GM23338 (cell line): ENCODE measurements around the gene GLB1L3. TPM values are rescaled to one million over a fixed set of nuclear protein-coding genes. Genes with fewer than 3 reads are reported as not detected.

Experiments
- ATAC-seq: fragments of 200-7000 bp; cut with Tn5 transposase; 3 replicates; pipeline ENCODE4 v1.9.1; 2020
- DNase-seq: peaks from one replicate; pipeline ENCODE4 v3.0.0-alpha.2; 2015; ENCODE audit warnings: low spot score
- H2AFZ ChIP-seq: fragments of 200-600 bp; sonication (generic); 2 replicates; pipeline ENCODE4 v1.8.0; 2016; ENCODE audit warnings: antibody characterized with exemption, mild to moderate bottlenecking, moderate library complexity
- H3F3A ChIP-seq: fragments of 200-600 bp; sonication (generic); replicated peaks from 2 replicates; pipeline ENCODE4 v1.8.0; 2017; ENCODE audit warnings: antibody characterized with exemption, mixed run types, low read depth
- H3K27ac ChIP-seq: fragments of 200-600 bp; sonication (generic); 2 replicates; pipeline ENCODE4 v1.6.1; 2016; ENCODE audit warnings: low read depth
- H3K27me3 ChIP-seq: fragments of 200-600 bp; sonication (generic); 2 replicates; pipeline ENCODE4 v1.8.0; 2016; ENCODE audit warnings: mild to moderate bottlenecking, mixed run types, moderate library complexity; ENCODE audit not compliant: insufficient read depth
- H3K36me3 ChIP-seq: fragments of 200-600 bp; sonication (generic); 2 replicates; pipeline ENCODE4 v1.8.0; 2016; ENCODE audit warnings: mild to moderate bottlenecking; ENCODE audit not compliant: insufficient read depth
- H3K4me1 ChIP-seq: fragments of 200-600 bp; sonication (generic); 2 replicates; pipeline ENCODE4 v1.8.0; 2016; ENCODE audit warnings: mild to moderate bottlenecking, moderate library complexity; ENCODE audit not compliant: insufficient read depth
- H3K4me2 ChIP-seq: fragments of 200-600 bp; sonication (generic); 2 replicates; pipeline ENCODE4 v1.7.1; 2017; ENCODE audit warnings: mixed run types
- H3K4me3 ChIP-seq: fragments of 200-600 bp; sonication (generic); 2 replicates; pipeline ENCODE4 v1.6.1; 2016; ENCODE audit warnings: mixed run types
- H3K79me2 ChIP-seq: fragments of 200-600 bp; sonication (generic); replicated peaks from 2 replicates; pipeline ENCODE4 v1.8.0; 2017; ENCODE audit warnings: mild to moderate bottlenecking; ENCODE audit not compliant: insufficient read depth
- H3K9me2 ChIP-seq: fragments of 200-600 bp; sonication (generic); 2 replicates; pipeline ENCODE4 v1.8.0; 2017; ENCODE audit not compliant: insufficient read depth
- H4K20me1 ChIP-seq: fragments of 200-600 bp; sonication (generic); replicated peaks from 2 replicates; pipeline ENCODE4 v1.8.0; 2017; ENCODE audit warnings: mild to moderate bottlenecking; ENCODE audit not compliant: insufficient read depth
- H3K27ac Mint-ChIP-seq: 2 replicates; pipeline ENCODE4 v1.8.0; 2020; ENCODE audit warnings: inconsistent platforms, mild to moderate bottlenecking, moderate library complexity, mixed read lengths
- H3K27me3 Mint-ChIP-seq: 3 replicates; pipeline ENCODE4 v1.8.0; 2022; ENCODE audit warnings: low read depth, mild to moderate bottlenecking, moderate library complexity, mixed read lengths, inconsistent platforms; ENCODE audit not compliant: insufficient read depth, poor library complexity
- H3K36me3 Mint-ChIP-seq: 3 replicates; pipeline ENCODE4 v1.8.0; 2021; ENCODE audit warnings: low read depth, mild to moderate bottlenecking, inconsistent platforms, moderate library complexity, mixed read lengths
- H3K4me1 Mint-ChIP-seq: 3 replicates; pipeline ENCODE4 v1.8.0; 2020; ENCODE audit warnings: mild to moderate bottlenecking, inconsistent platforms, mixed read lengths
- H3K4me3 Mint-ChIP-seq: 3 replicates; pipeline ENCODE4 v1.8.0; 2021; ENCODE audit warnings: moderate library complexity, mild to moderate bottlenecking, inconsistent platforms, mixed read lengths
- H3K9me3 Mint-ChIP-seq: 3 replicates; pipeline ENCODE4 v1.8.0; 2020; ENCODE audit warnings: moderate library complexity, mild to moderate bottlenecking, inconsistent platforms, mixed read lengths
- CREB1 ChIP-seq: fragments of 250-450 bp; sonication (Bioruptor Pico); IDR thresholded peaks from 2 replicates; pipeline ENCODE4 v1.5.0; 2020; ENCODE audit warnings: low read depth, mild to moderate bottlenecking, moderate library complexity
- CTCF ChIP-seq, 2 experiments: fragments of 200-600 bp in 1 of 2; sonication (generic) in 1 of 2; conservative IDR thresholded peaks; 2 replicates each; pipeline versions ENCODE4 v1.5.1 to v1.6.1; 2016 to 2017; ENCODE audit warnings: antibody characterized with exemption in 2 of 2, low read depth in 2 of 2, mild to moderate bottlenecking in 2 of 2, moderate library complexity in 1 of 2
- ETS1 ChIP-seq: IDR thresholded peaks from 2 replicates; pipeline ENCODE4 v1.6.1; 2016; ENCODE audit warnings: antibody characterized with exemption
- EZH2 ChIP-seq: fragments of 200-600 bp; sonication (generic); IDR thresholded peaks from one replicate; pipeline ENCODE4 v1.8.0; 2017; ENCODE audit warnings: antibody characterized with exemption, mild to moderate bottlenecking, low read depth; ENCODE audit not compliant: unreplicated experiment
- EZH2phosphoT487 ChIP-seq: fragments of 200-600 bp; sonication (generic); IDR thresholded peaks from one replicate; pipeline ENCODE4 v1.8.1; 2018; ENCODE audit warnings: antibody characterized with exemption; ENCODE audit not compliant: unreplicated experiment
- JUNB ChIP-seq: IDR thresholded peaks from one replicate; pipeline ENCODE4 v1.6.1; 2016; ENCODE audit warnings: antibody characterized with exemption; ENCODE audit not compliant: unreplicated experiment
- NANOG ChIP-seq: IDR thresholded peaks from 2 replicates; pipeline ENCODE4 v1.6.1; 2016; ENCODE audit warnings: antibody characterized with exemption, borderline replicate concordance
- POLR2AphosphoS5 ChIP-seq: IDR thresholded peaks from 2 replicates; pipeline ENCODE4 v1.6.1; 2016; ENCODE audit warnings: antibody characterized with exemption, low read depth
- REST ChIP-seq: IDR thresholded peaks from one replicate; pipeline ENCODE4 v1.6.1; 2018; ENCODE audit warnings: antibody characterized with exemption; ENCODE audit not compliant: unreplicated experiment
- STAT1 ChIP-seq: IDR thresholded peaks from one replicate; pipeline ENCODE4 v1.6.1; 2016; ENCODE audit warnings: antibody characterized with exemption; ENCODE audit not compliant: unreplicated experiment
- ZNF114 ChIP-seq: fragments of 250-450 bp; sonication (Bioruptor Pico); IDR thresholded peaks from 2 replicates; pipeline ENCODE4 v1.5.0; 2020; ENCODE audit warnings: mild to moderate bottlenecking, moderate library complexity
- ZNF331 ChIP-seq: fragments of 250-450 bp; sonication (Bioruptor Pico); IDR thresholded peaks from 2 replicates; pipeline ENCODE4 v1.5.0; 2020; ENCODE audit warnings: low read depth, mild to moderate bottlenecking, moderate library complexity
- ZNF462 ChIP-seq: fragments of 250-450 bp; sonication (Bioruptor Pico); IDR thresholded peaks from 2 replicates; pipeline ENCODE4 v1.5.0; 2020; ENCODE audit warnings: mild to moderate bottlenecking, moderate library complexity
- polyA plus RNA-seq: library from polyadenylated mRNA; unstranded; fragments of >200 nt; fragmentation: Nextera tagmentation; extraction: Ambion mirVana; gene quantifications from 2 replicates; pipeline ENCODE4 v1.2.1, GENCODE V29; 2016
- total RNA-seq: library from RNA; depleted of rRNA; stranded (reverse); fragments of >200 nt; shearing (Covaris generic); gene quantifications from 2 replicates; pipeline ENCODE4 v1.2.3, GENCODE V29; 2014

The GLB1L3 gene
- total and polyA plus RNA-seq, 2 experiments from 2014 or later: 28.8 to 33.1 TPM

- Histone ChIP-seq H3K27me3 (no peaks in the 10 kb centered on the region), H3K4me2 (no peak overlapping the region), H3K79me2 (peaks cover 23% of the 10 kb centered on the region), H4K20me1 (peaks cover 4% of the 10 kb centered on the region), H3K4me1 (no peaks in the 10 kb centered on the region), H3K36me3 (no peaks in the 10 kb centered on the region), H3K4me3 (no peak overlapping the region), H3K9me2 (no peaks in the 10 kb centered on the region), H2AFZ (no peak overlapping the region), H3K27ac (no peak overlapping the region), H3F3A (no peaks in the 10 kb centered on the region)
- Mint-ChIP-seq H3K36me3 (no peaks in the 10 kb centered on the region; the same call in 2 of the 3 replicates), H3K4me3 (no peak overlapping the region), H3K27me3 (peaks cover 4% of the 10 kb centered on the region), H3K9me3 (no peaks in the 10 kb centered on the region), H3K4me1 (peaks cover 8% of the 10 kb centered on the region), H3K27ac (no peak overlapping the region)
- ATAC-seq (no peak), DNase-seq (no peak)
- TF ChIP-seq CREB1 (CRISPR knock-in tag): no peak
- TF ChIP-seq ZNF114: no peak
- no peak for TF ChIP-seq POLR2AphosphoS5
- TF ChIP-seq EZH2: no peak
- no peak for TF ChIP-seq EZH2phosphoT487
- no peak for TF ChIP-seq STAT1
- TF ChIP-seq CTCF (conservative IDR thresholded peaks at IDR 0.05; ENCODE audit: low read depth in 2 of 2): no peak
- TF ChIP-seq ZNF462 (CRISPR knock-in tag): no peak
- TF ChIP-seq REST: no peak
- no peak for TF ChIP-seq ZNF331 (CRISPR knock-in tag)
- TF ChIP-seq JUNB: no peak
- TF ChIP-seq NANOG: no peak
- TF ChIP-seq ETS1: no peak
Observed at GRCh38 chr11:134231958-134232659, 44.1 kb upstream of the GLB1L3 start.
